Glutamatergic neuron (in vitro differentiated cells): Measurements from ENCODE around the gene GRM4. TPM values are rescaled to one million over a fixed set of nuclear protein-coding genes. Genes with fewer than 3 reads are reported as not detected.

ENCODE experiments used
- DNase-seq: peaks from one replicate; pipeline ENCODE4 v3.0.0; 2022
- H3K27ac Mint-ChIP-seq: one replicate; pipeline ENCODE4 v1.8.0; 2020; ENCODE audit warnings: mild to moderate bottlenecking, mixed read lengths, inconsistent platforms; ENCODE audit not compliant: unreplicated experiment
- H3K27me3 Mint-ChIP-seq: one replicate; pipeline ENCODE4 v1.8.0; 2020; ENCODE audit warnings: mild to moderate bottlenecking, moderate library complexity, mixed read lengths, inconsistent platforms; ENCODE audit not compliant: unreplicated experiment
- H3K36me3 Mint-ChIP-seq: one replicate; pipeline ENCODE4 v1.8.0; 2020; ENCODE audit warnings: mild to moderate bottlenecking, mixed read lengths, inconsistent platforms; ENCODE audit not compliant: unreplicated experiment
- H3K4me1 Mint-ChIP-seq: one replicate; pipeline ENCODE4 v1.8.0; 2020; ENCODE audit warnings: mild to moderate bottlenecking, low read depth, mixed read lengths, inconsistent platforms; ENCODE audit not compliant: unreplicated experiment
- H3K4me3 Mint-ChIP-seq: one replicate; pipeline ENCODE4 v1.8.0; 2020; ENCODE audit warnings: mild to moderate bottlenecking, mixed read lengths, inconsistent platforms; ENCODE audit not compliant: unreplicated experiment
- H3K9me3 Mint-ChIP-seq: one replicate; pipeline ENCODE4 v1.8.0; 2020; ENCODE audit warnings: mild to moderate bottlenecking, moderate library complexity, mixed read lengths, inconsistent platforms; ENCODE audit not compliant: unreplicated experiment
- CTCF ChIP-seq: fragments of 200-600 bp; sonication (generic); IDR thresholded peaks from one replicate; pipeline ENCODE4 v1.5.0; 2021; ENCODE audit not compliant: partially characterized antibody, unreplicated experiment
- total RNA-seq: library from RNA; stranded (reverse); fragmentation: NEBNext Ultra II Directional; extraction: Animal tissue kit (Norgen Biotek cat#: 25700); gene quantifications from one replicate; pipeline ENCODE4 v1.2.1, GENCODE V29; 2021; ENCODE audit not compliant: unreplicated experiment

The GRM4 gene
- total RNA-seq, 1 donor from 2014 or later, result 119 TPM

GRCh38 chr6:34182751-34183531 is 37.1 kb upstream of the GRM4 start:
- no peaks in the 10 kb centered on the region for H3K27me3 Mint-ChIP-seq

GRCh38 chr6:34181908-34182307 is 36.0 kb upstream of the GRM4 start:
- Mint-ChIP-seq H3K4me3 (no peak overlapping the region), H3K9me3 (peaks cover 1% of the 10 kb centered on the region), H3K4me1 (no peaks in the 10 kb centered on the region), H3K36me3 (peaks cover 5% of the 10 kb centered on the region), H3K27me3 (no peaks in the 10 kb centered on the region), H3K27ac (no peak overlapping the region)
- TF ChIP-seq CTCF, result no peak
- no peak for DNase-seq

More at GRCh38 chr6:34182751-34183531, 37.1 kb upstream of the GRM4 start:
- no peak for DNase-seq
- no peak overlapping the region for H3K27ac Mint-ChIP-seq
- H3K4me3 Mint-ChIP-seq, result no peak overlapping the region
- no peaks in the 10 kb centered on the region for H3K4me1 Mint-ChIP-seq
- peaks cover 5% of the 10 kb centered on the region for H3K36me3 Mint-ChIP-seq
- H3K9me3 Mint-ChIP-seq, result peaks cover 1% of the 10 kb centered on the region
- no peak for TF ChIP-seq CTCF

GRCh38 chr6:34179106-34179720 is 33.3 kb upstream of the GRM4 start:
- no peak overlapping the region for H3K27ac Mint-ChIP-seq
- H3K4me3 Mint-ChIP-seq, result no peak overlapping the region
- TF ChIP-seq CTCF, result no peak
- no peaks in the 10 kb centered on the region for H3K4me1 Mint-ChIP-seq
- peaks cover 1% of the 10 kb centered on the region for H3K9me3 Mint-ChIP-seq
- H3K36me3 Mint-ChIP-seq, result peaks cover 5% of the 10 kb centered on the region
- no peak for DNase-seq
- no peaks in the 10 kb centered on the region for H3K27me3 Mint-ChIP-seq

- no peak for DNase-seq
- Mint-ChIP-seq H3K9me3 (peaks cover 1% of the 10 kb centered on the region), H3K27me3 (peaks cover 1% of the 10 kb centered on the region), H3K4me3 (no peak overlapping the region), H3K36me3 (peaks cover 2% of the 10 kb centered on the region), H3K27ac (no peak overlapping the region), H3K4me1 (peaks cover 2% of the 10 kb centered on the region)
- TF ChIP-seq CTCF, result no peak
These were observed 32.6 kb upstream of the GRM4 start for GRCh38 chr6:34178357-34179105.
